NOMO-1 treated with dmso at 0.1 percent for 144 hours (cell line): ENCODE results near the gene RNF144A.
A peak's percentile ranks its signal among the peaks of the same experiment; 100 is the strongest.

Experiments used
- DNase-seq: peaks from one replicate; lab custom pipeline; 2025; ENCODE audit not compliant: unreplicated experiment; lab: John Stamatoyannopoulos, UW

Gene RNF144A

DNA sequence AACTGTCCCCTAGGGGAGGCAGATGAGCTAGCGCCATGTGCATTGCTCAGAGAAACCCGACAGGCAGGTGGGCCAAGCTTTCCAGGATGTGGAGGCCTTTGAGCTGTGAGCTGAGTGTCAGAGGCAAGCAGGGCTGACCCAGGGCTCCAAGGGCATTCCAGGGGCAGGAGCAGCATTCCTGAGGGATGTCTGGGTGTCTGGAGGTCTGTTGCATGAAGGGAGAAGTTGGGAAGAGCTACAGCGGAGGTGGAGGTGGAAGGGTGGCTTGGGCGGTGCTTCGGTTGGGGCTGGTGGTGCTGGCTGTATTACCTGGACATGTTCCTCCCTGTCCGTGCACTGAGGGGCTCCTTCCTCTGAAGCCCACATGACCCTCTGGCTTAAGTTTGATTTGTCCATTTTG is 102.8 kb downstream of the RNF144A start:
- no peak for DNase-seq

DNA sequence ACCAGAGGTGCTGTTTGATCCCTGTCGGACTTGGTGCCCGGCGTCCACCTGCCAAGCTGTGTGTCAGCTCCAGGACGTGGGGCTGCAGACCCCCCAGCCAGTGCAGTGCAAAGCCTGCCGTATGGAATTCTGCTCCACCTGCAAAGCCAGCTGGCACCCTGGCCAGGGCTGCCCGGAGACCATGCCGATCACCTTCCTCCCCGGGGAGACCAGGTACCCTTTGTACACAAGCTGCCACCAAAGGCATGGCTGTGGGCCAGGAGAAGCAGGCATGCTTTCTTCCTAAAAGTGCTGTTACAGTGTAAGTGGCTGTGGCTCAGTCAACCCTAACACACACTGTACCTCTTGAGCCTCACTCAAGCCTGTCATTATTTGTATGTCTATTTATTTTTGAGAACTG is 103.3 kb downstream of the RNF144A start:
- DNase-seq = no peak

DNA sequence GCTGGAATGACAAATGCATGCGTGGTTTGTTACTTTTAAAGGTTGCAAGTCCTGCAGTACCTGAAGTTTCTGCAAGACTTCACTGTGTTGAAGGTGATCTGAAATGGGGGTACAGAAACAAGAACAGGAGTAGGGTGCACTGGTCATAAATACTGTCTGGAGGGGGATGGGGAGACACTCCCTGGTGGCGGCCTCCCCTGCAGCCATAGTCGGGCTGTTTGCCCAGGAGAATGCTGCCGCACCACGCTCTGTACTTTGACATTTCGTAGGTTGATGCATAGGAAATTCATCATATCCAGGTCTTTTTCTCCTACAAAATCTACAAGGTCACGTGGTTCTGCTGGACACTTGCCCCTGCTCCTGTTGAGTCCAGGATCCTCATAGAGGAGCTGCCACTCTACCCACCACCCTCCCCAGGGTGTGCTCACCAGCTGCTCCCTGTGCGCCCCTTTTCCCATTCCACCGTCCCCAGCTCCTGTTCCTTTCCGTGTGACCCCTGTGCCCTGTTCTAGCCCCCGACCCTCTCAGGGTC is 103.8 kb downstream of the RNF144A start:
- DNase-seq = no peak

DNA sequence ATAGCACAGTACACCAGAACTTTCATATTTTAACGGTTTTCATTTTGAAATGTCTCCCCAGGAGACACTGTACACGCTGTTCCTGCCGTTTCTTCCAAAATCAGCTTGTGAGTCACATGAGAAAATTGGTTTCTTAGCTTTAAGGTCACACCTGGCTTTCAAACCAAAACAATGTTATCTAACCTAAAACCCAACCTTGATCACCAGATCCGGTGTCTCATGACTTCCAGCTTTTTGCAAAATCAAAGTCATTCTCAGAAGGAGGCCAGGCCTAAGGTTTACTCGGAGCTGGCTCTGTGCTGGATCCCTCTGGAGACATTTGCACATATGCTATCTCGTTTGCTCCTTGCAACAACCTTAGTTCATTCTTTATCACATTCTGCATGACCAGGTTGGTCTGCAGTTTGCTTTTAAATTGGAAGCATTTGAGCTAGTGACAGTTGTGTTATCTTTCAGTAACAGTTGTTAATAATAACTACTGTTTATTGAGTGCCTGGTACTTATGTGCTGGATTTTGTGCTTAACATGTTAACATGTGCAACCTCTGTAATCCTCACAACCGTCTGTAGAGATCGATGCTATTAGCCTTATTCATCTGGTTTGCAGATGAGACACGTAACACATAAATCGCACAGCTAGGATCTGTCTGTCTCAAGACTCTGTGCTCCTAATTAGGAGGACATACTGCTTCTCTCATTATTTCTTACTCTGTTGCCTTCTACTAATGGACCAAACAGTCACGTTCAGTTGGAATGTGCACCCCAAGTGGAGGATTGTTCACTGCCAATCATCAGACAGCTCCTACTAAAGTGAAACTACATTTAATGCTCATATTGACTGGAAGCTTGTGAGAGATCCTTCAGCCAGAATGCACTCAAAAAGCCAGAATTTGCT is 105.5 kb downstream of the RNF144A start:
- DNase-seq = no peak

DNA sequence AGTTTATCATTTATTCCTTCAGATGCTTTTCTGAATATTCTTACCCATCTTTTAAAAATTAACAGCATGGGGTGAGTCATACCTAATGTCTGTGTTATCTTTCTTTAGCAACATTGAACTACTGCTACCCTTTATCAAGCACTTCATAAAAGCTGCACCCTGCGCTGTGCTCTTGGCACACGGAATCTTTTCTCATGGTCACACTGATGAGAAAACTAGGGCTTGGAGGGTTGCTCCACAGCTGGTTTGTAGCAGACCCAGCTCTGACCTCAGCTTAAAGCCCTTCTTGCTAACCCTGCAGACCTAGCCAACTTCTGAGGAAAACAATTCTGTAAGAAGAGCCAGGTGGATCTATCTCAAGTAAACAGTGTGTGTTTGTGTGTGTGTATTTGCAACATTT is 106.3 kb downstream of the RNF144A start:
- DNase-seq = no peak

DNA sequence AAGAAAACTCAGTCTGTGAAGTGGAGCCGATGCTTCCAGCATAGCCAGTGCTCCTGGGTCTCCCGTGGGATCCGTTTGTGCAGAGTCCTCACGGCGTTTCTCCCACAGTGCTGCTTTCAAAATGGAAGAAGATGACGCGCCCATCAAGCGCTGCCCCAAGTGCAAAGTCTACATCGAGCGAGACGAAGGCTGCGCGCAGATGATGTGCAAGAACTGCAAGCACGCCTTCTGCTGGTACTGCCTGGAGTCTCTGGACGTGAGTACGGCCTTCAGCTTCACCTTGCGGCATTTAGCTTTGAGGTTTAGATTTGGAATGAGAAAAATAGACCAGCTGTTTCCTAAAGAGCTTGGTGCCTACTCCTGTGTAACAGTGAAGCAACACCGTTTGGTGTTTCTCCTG is 107.0 kb downstream of the RNF144A start:
- DNase-seq = no peak

DNA sequence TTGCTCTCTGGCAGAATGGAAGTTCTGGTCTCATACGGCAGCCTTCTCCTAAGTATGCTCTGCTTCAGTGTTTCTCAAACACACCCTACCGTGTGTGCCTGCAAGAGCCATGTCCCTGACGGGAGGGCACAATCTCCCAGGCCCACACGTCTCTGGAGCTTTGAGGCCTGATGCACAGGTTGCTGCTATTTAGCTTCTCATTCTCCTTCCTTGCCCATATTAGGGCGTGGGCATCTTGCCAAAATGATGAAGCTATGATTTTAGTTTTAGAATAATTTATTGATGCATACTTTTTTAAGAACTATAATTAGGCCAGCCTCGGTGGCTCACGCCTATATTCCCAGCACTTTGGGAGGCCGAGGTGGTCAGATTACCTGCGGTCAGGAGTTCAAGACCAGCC is 107.9 kb downstream of the RNF144A start:
- DNase-seq = no peak

DNA sequence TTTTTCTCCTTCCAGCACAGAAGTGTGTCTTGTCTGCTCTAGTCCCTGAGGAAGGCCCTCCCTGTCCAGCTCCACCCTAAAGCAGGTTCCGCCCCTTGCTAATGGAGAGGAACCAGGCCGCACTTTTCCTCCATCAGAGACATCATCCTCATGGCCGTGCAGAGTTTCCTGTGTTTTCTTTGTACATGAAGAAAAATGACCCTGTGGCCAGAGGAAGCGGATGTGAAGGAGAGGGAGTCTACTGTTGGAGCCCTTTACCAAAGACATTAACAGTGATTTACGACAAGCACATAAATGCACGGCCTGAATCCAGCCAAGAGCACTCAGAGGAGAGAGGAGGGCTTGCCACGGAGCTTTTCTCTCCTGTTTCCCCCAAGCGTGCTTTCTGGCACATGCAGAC is 109.5 kb downstream of the RNF144A start:
- peak; percentile 37 for DNase-seq

DNA sequence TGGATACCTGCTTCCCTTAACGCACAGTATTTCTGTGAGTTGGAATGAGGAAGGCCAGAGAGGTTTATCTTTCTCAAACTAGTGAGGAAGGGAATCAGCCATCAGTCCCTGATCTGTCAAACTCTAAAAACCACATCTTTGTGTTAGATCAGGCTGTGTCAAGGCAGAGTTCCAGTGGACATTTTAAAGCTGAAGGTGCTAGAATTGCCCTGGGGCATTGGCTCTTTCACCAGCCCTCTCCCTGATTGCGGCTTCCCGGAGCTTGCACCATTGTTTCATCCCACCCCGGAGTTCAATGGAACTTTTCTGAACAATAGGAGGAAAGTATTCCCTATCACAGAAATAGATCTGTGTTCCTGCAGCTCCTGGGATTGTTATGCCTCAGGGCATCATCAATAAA is 110.2 kb downstream of the RNF144A start:
- DNase-seq = no peak

DNA sequence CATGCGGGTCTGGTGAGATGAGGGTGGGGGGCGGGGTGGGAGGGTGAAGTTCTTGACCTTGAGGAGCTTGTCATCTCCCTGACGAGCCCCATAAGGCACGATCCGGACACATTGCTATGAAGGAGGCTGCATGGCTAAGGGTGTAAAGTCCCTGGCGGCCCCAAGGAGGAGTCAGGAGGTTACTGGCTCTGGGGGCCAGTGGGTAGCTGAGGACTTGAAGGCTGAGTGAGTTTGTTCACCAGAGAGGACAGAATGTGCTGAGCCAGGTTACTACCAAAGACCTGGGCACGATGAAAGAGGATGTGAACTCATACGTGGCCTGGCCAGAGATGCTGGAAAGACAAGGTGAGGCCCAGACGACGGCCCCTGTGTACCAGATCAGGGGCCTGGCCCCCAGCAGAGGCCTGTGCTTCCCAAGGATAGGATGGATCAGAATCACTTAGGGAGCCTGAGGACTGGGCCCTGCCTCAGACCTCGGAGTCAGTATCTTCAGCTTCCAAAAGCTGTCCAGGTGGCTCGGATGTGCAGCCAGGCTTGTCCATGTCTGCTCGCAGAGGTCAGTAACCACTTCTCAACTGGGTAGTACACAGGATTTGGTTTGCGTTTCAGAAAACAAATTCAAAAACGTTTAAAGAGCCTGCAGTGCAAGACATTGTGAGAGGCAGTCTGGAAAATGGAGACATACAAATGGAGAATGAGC is 110.9 kb downstream of the RNF144A start:
- no peak for DNase-seq

DNA sequence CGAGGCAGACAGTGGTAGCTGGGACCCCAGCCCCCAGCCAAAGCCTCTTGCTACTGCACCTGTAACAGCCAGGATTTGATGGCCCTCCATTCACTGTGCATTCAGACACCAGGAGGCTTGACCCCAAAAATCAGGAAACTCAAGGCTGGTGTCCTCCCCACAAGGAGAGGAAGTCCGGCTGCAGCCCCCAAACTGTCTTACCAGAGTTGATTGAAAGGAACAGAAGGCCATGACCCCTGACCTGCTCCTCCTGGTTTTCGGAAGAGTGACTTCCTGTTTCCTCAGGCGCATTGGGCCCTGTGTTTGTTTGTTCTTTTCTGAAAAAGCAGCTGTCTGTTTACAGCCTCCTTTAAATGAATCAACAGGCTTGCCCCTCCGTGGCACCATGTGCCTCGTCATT is 111.6 kb downstream of the RNF144A start:
- DNase-seq = no peak

DNA sequence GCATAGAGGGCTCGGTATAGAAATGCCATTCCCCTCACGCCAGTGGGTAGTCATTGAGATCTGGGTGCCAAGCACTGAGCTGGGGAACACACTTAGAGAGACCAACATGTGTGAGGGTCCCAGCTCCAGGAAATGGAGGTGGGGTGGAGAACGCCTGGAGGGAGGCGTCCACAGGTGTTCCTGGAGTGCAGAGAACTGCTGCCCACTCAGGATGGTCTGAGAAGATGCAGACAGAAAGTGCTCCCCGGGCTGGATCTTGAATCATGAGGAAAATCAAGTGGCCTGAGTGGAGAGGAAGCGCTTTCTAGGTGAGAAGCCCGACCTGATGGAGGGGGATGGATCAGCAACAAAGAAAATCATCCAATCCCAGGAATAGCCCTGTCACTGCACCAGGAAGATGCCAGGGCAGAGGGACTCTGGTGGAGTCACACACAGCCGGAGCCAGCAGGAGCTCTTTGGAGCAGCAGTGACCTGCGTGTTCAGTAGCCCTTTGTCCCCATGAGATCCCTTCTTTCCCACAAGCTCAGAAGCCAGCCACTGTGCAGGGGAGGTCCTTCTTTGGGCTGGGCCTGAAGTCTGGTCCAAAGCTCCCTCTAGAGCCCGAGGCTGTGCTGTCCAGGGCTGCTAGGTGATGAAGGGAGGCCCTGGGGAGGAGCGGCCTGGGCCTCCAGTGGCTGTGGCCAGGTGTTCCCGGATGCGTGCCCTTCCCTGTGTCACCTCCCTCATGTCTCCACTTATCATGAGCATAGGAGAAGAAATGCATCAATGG is 112.3 kb downstream of the RNF144A start:
- DNase-seq = no peak

DNA sequence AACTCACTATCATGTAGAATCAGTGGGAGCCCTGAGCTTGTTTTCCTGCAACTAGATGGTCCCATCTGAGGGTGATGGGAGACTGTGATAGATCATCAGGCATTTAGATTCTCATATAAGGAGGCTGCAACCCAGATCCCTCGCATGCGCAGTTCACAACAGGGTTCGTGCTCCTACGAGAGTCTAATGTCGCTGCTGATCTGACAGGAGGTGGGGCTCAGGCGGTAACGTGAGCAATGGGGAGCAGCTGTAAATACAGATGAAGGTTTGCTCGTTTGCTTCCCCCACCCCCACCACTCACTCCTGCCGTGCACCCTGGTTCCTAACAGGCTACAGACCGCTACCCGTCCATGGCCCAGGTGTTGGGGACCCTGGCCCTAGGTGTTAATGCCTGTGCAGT is 113.6 kb downstream of the RNF144A start:
- no peak for DNase-seq

DNA sequence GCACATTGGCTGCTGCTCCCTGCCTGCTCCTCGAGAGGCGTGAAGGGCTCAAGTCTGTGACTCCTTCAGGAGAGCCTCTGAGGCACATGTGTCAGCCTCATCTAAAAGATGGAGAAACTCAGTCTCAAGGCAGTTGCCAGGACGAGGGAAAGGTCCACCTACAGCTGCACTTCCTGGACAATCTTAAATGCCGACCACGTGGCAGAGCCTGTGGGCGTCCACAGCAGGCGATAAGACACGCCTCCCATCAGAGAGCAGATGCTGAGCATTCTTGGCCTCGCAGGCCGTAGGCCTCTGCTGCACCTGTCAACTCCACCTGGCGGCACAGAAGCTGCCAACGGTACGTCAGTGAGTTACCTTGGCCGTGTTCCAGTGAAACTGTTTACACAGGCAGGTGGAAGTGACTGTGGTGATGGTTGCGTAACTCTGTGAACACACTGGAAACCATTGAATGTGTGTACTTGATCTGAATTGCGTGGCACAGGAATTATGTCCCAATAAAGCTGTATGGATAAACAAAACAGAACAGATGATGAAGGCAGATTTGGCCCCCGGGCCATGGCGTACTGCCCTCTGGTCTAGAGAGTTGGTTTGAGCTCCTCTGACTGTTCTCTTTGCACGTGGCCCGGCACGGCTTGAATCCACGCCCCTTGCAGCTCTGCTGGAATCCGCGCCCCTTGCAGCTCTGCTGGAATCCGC is 114.5 kb downstream of the RNF144A start:
- no peak for DNase-seq

DNA sequence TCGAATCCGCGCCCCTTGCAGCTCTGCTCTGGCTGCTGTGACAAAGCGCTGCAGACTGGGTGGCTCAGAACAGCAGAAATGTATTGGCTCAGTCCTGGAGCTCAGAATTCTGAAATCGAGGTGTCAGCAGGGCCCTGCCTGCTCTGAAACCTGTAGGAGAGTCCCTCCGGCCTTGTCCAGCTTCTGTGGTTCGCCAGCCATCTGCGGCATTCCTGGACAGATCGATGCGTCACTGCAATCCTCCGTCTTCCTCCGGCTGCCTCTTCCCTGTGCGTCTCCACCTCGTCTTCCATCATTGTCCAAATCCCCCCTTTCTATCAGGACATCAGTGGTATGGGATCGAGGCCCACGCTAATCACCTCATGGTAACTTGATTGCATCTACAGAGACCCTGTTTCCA is 115.2 kb downstream of the RNF144A start:
- no peak for DNase-seq

DNA sequence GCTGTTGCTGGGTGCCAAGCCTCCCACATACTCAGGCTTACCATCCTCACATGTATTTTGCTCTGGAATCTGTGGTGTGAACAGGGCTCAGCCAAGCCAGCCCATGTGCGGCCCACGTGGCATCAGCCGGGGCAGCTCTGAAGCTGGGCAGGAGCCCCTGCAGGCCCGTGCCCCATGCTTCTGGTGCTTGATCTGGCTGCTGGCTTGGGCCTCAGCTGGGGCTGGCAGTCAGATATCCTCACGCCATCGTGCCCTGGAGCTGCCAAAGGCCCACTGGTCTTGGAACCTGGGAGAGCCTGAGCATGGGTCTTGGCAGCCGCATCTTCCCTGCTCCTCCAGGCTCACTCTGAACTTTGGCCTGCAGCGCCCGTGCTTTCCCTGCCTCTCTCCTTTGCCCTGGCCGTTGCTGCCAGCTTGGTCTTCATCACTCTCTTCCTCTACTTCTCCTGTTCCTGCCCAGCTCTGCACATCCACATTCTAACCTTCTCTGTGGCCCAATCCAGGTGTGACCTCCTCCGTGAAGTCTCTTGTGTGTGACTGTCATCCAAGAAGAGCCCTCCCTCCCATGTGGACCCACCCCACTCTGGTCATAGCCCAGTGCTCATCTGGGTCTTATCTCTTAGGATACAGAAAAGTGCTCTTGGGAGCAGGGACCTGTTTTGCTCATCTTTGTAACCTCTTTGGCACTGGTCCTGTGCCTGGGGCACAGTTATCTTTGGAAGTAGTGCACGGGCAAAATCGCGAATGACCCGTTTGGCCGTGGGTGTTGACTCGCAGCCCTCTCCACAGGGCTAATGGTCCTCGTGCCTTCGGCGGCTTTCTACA is 116.1 kb downstream of the RNF144A start:
- no peak for DNase-seq

DNA sequence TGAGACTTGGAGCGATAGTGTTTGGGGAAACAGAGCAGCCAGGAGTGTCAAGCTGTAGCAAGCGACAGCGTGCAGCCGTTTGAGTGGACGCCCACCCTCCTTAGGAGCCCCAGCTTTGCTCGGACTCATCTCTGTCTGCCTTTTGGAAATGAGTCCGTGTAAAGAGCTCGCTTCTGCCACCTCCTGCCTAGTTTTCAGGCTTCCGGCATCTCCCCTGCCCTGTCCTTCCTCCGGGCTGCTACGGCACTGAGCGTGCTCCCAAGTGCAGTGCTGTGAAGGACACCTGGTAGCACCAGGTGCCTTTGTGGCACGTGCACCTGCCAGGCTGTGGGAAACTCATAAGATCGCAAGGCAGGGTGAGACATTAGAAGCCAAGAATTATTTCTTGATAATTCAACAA is 117.1 kb downstream of the RNF144A start:
- no peak for DNase-seq

DNA sequence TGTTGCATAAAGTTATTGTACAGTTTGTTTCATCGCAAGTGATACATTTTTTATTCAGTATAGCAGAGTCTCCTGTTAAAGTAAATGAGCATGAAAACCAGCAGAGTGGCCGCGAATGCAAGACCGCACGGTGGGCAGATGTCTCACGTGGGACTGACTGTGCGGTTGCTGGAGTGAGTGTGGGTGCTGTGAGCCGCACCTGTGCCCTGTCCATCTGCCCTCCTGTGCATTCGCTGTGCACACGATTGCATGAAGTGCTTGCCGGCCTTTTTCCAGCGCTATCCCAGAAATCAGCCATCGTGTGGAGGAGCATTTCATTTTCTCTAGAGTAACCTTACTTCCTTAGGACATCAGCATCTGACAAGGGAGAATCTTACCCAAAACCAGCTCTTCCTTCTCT is 118.7 kb downstream of the RNF144A start:
- DNase-seq = no peak

DNA sequence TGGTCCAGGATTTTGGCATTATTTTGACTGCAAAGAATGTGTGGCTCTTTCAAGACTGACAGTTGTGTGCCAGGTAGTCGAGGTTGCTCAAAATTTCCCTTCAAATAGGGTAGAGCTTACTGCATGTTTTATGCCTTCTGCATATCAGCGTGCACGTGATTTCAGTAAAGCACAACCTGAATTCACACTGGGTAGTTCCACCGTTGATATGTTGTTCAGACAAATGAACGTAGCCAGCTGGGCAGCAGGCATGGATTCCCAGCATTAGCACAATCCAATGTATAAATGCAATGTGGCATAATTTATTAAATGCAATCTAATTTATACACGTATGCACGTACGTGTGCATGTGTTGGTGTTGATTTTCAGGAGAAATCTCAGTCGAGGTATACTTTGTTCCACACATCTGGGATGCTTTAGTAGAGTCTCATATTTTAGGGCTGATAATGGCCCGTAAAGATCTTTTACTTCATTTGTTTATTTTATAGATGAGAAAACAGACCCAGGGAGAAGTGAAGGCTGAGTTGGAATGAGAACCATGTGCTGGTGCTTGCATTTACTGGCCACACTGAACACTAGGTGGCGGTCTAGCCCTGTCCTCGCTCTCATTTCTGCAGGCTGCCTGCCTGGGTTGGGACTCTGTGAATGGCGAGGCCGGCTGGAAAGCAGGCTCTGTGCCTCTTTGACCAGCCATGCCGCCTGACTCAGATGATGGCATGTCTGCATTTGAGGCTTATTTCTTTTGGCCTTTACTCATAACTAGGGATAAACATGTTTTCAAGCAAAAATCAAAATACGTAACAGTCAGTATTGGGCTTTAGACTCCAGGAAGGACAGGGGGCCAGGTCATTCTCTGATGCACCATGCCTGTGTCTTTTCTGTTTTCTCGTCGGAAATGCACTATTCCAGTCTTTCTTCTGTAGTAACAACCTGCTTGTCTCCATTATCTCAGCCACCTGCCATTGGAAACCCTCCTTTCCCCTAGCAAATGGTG is 120.4 kb downstream of the RNF144A start:
- DNase-seq = peak; percentile 21
